Natural killer cell treated with Interleukin-12 subunit alpha and Interleukin-12 subunit beta and Interleukin-15 and Interleukin-18, amount 100 ng/mL, for 72 hours (primary cell): ENCODE measurements around the gene HIPK2. TPM values are rescaled to one million over a fixed set of nuclear protein-coding genes. Genes with fewer than 3 reads are reported as not detected.
A peak's percentile ranks its signal among the peaks of the same experiment; 100 is the strongest.

Experiments
- ATAC-seq, 2 donors: fragments of 150-1000 bp; cut with Tn5 transposase in 1 of 2; sonication (Bioruptor Pico), chemical (Tn5 transposase) in 1 of 2; 2 replicates each; pipeline ENCODE4 v1.10.0; 2021
- DNase-seq: peaks from one replicate; pipeline ENCODE4 v3.0.0; 2022; ENCODE audit warnings: low spot score
- H3K27ac Mint-ChIP-seq, 2 donors: 1 replicate in 1 of 2; 2 replicates in 1 of 2; pipeline ENCODE4 v1.8.0; 2022; ENCODE audit warnings: mixed read lengths in 2 of 2, mild to moderate bottlenecking in 1 of 2, moderate library complexity in 1 of 2
- H3K27me3 Mint-ChIP-seq, 2 donors: 1 replicate in 1 of 2; 2 replicates in 1 of 2; pipeline ENCODE4 v1.8.0; 2022; ENCODE audit warnings: mixed read lengths in 2 of 2
- H3K36me3 Mint-ChIP-seq: one replicate; pipeline ENCODE4 v1.8.0; 2022; ENCODE audit warnings: mixed read lengths
- H3K4me1 Mint-ChIP-seq, 2 donors: 1 replicate in 1 of 2; 2 replicates in 1 of 2; pipeline ENCODE4 v1.8.0; 2022; ENCODE audit warnings: low read depth in 2 of 2, mixed read lengths in 2 of 2, mild to moderate bottlenecking in 1 of 2
- H3K4me3 Mint-ChIP-seq: one replicate; pipeline ENCODE4 v1.8.0; 2022; ENCODE audit warnings: mixed read lengths
- H3K9me3 Mint-ChIP-seq: 2 replicates; pipeline ENCODE4 v1.8.0; 2022; ENCODE audit warnings: mixed read lengths
- total RNA-seq, 2 donors: library from RNA; stranded (reverse); gene quantifications; one replicate each; pipeline ENCODE4 v1.2.3, GENCODE V29; 2022

HIPK2 gene
- total RNA-seq, 2 donors from 2014 or later = 152 to 245 TPM

GRCh38 chr7:139591550-139592195, 186.1 kb downstream of the HIPK2 start:
- Mint-ChIP-seq H3K27me3 (no peaks in the 10 kb centered on the region), H3K27ac (peak overlapping the region in 1 of 2 donors; percentile 52), H3K4me3 (no peak overlapping the region), H3K36me3 (peaks cover 29% of the 10 kb centered on the region), H3K9me3 (no peaks in the 10 kb centered on the region), H3K4me1 (peaks cover 0 to 14% of the 10 kb centered on the region in 2 donors)
- DNase-seq (no peak), ATAC-seq (no peak)

- DNase-seq (no peak), ATAC-seq (no peak)
- H3K36me3 Mint-ChIP-seq = peaks cover 31% of the 10 kb centered on the region
- H3K9me3 Mint-ChIP-seq = no peaks in the 10 kb centered on the region
- no peak overlapping the region for H3K4me3 Mint-ChIP-seq
- H3K27me3 Mint-ChIP-seq = no peaks in the 10 kb centered on the region
- peaks cover 0 to 12% of the 10 kb centered on the region in 2 donors for H3K4me1 Mint-ChIP-seq
- H3K27ac Mint-ChIP-seq = peak overlapping the region in 1 of 2 donors; percentile 27
Measured at GRCh38 chr7:139589474-139589873, 188.3 kb downstream of the HIPK2 start.

GRCh38 chr7:139588632-139589031, 189.2 kb downstream of the HIPK2 start:
- Mint-ChIP-seq H3K27ac (peak overlapping the region in 1 of 2 donors; percentile 77), H3K4me3 (no peak overlapping the region), H3K36me3 (peaks cover 23% of the 10 kb centered on the region), H3K4me1 (peaks cover 0 to 17% of the 10 kb centered on the region in 2 donors), H3K9me3 (no peaks in the 10 kb centered on the region), H3K27me3 (no peaks in the 10 kb centered on the region)
- DNase-seq (peak; percentile 20), ATAC-seq (no peak)

- H3K36me3 Mint-ChIP-seq = peaks cover 23% of the 10 kb centered on the region
- H3K27me3 Mint-ChIP-seq = no peaks in the 10 kb centered on the region
- H3K4me3 Mint-ChIP-seq = no peak overlapping the region
- no peak overlapping the region for H3K27ac Mint-ChIP-seq
- DNase-seq (peak; percentile 15), ATAC-seq (no peak)
- H3K4me1 Mint-ChIP-seq = peaks cover 0 to 25% of the 10 kb centered on the region in 2 donors
- no peaks in the 10 kb centered on the region for H3K9me3 Mint-ChIP-seq
Measured at GRCh38 chr7:139587535-139587934, 190.3 kb downstream of the HIPK2 start.

- no peaks in the 10 kb centered on the region for H3K27me3 Mint-ChIP-seq
- peak; percentile 3 for DNase-seq
- H3K4me1 Mint-ChIP-seq = peaks cover 0 to 27% of the 10 kb centered on the region in 2 donors
- H3K9me3 Mint-ChIP-seq = no peaks in the 10 kb centered on the region
- peaks cover 21% of the 10 kb centered on the region for H3K36me3 Mint-ChIP-seq
- H3K27ac Mint-ChIP-seq = peak overlapping the region in 1 of 2 donors; percentile 19
- H3K4me3 Mint-ChIP-seq = no peak overlapping the region
- no peak for ATAC-seq
Measured at GRCh38 chr7:139586286-139586685, 191.5 kb downstream of the HIPK2 start.

GRCh38 chr7:139585042-139585441, 192.8 kb downstream of the HIPK2 start:
- H3K4me1 Mint-ChIP-seq = peaks cover 2 to 24% of the 10 kb centered on the region in 2 donors

GRCh38 chr7:139583826-139584553, 193.8 kb downstream of the HIPK2 start:
- Mint-ChIP-seq H3K4me3 (no peak overlapping the region), H3K36me3 (peaks cover 17% of the 10 kb centered on the region), H3K9me3 (no peaks in the 10 kb centered on the region), H3K27me3 (no peaks in the 10 kb centered on the region), H3K4me1 (peaks cover 4 to 20% of the 10 kb centered on the region in 2 donors), H3K27ac (peak overlapping the region in 1 of 2 donors; percentile 62)
- DNase-seq (peak; percentile 16), ATAC-seq (no peak)

More at GRCh38 chr7:139585042-139585441, 192.8 kb downstream of the HIPK2 start:
- H3K36me3 Mint-ChIP-seq = peaks cover 17% of the 10 kb centered on the region
- H3K27ac Mint-ChIP-seq = no peak overlapping the region
- no peak overlapping the region for H3K4me3 Mint-ChIP-seq
- DNase-seq = peak; percentile 32
- H3K9me3 Mint-ChIP-seq = no peaks in the 10 kb centered on the region
- ATAC-seq = no peak
- H3K27me3 Mint-ChIP-seq = no peaks in the 10 kb centered on the region

- ATAC-seq (peak; percentile 34 to 56), DNase-seq (peak; percentile 54)
- Mint-ChIP-seq H3K9me3 (no peaks in the 10 kb centered on the region), H3K36me3 (peaks cover 21% of the 10 kb centered on the region), H3K4me1 (peaks cover 4 to 20% of the 10 kb centered on the region in 2 donors), H3K27ac (peak overlapping the region in 1 of 2 donors; percentile 62), H3K4me3 (no peak overlapping the region), H3K27me3 (no peaks in the 10 kb centered on the region)
Measured at GRCh38 chr7:139582671-139583155, 195.1 kb downstream of the HIPK2 start.

GRCh38 chr7:139582130-139582650, 195.6 kb downstream of the HIPK2 start:
- Mint-ChIP-seq H3K4me1 (peaks cover 4 to 20% of the 10 kb centered on the region in 2 donors), H3K36me3 (peaks cover 21% of the 10 kb centered on the region), H3K27ac (no peak overlapping the region), H3K9me3 (no peaks in the 10 kb centered on the region), H3K4me3 (no peak overlapping the region), H3K27me3 (no peaks in the 10 kb centered on the region)
- DNase-seq = peak; percentile 39
- no peak for ATAC-seq

GRCh38 chr7:139580435-139580834, 197.4 kb downstream of the HIPK2 start:
- Mint-ChIP-seq H3K4me1 (peaks cover 4 to 19% of the 10 kb centered on the region in 2 donors), H3K4me3 (no peak overlapping the region), H3K36me3 (peaks cover 8% of the 10 kb centered on the region), H3K27me3 (no peaks in the 10 kb centered on the region), H3K27ac (peak overlapping the region in 1 of 2 donors; percentile 19), H3K9me3 (no peaks in the 10 kb centered on the region)
- ATAC-seq (no peak), DNase-seq (no peak)

GRCh38 chr7:139576179-139576973, 201.4 kb downstream of the HIPK2 start:
- ATAC-seq (peak; percentile 21 to 34), DNase-seq (no peak)
- H3K4me3 Mint-ChIP-seq = no peak overlapping the region
- peaks cover 8% of the 10 kb centered on the region for H3K36me3 Mint-ChIP-seq
- H3K27ac Mint-ChIP-seq = no peak overlapping the region
- H3K4me1 Mint-ChIP-seq = peaks cover 4 to 7% of the 10 kb centered on the region in 2 donors
- H3K9me3 Mint-ChIP-seq = no peaks in the 10 kb centered on the region
- H3K27me3 Mint-ChIP-seq = no peaks in the 10 kb centered on the region

- no peaks in the 10 kb centered on the region for H3K9me3 Mint-ChIP-seq
- DNase-seq (no peak), ATAC-seq (no peak)
- no peaks in the 10 kb centered on the region for H3K27me3 Mint-ChIP-seq
- peaks cover 8% of the 10 kb centered on the region for H3K36me3 Mint-ChIP-seq
- H3K27ac Mint-ChIP-seq = peak overlapping the region in 1 of 2 donors; percentile 19
- H3K4me1 Mint-ChIP-seq = peaks cover 4 to 10% of the 10 kb centered on the region in 2 donors
- no peak overlapping the region for H3K4me3 Mint-ChIP-seq
Measured at GRCh38 chr7:139575338-139575680, 202.5 kb downstream of the HIPK2 start.

GRCh38 chr7:139574618-139575337, 203.0 kb downstream of the HIPK2 start:
- ATAC-seq = no peak
- peaks cover 8% of the 10 kb centered on the region for H3K36me3 Mint-ChIP-seq
- no peaks in the 10 kb centered on the region for H3K9me3 Mint-ChIP-seq
- H3K4me3 Mint-ChIP-seq = no peak overlapping the region
- H3K4me1 Mint-ChIP-seq = peaks cover 0 to 10% of the 10 kb centered on the region in 2 donors
- no peaks in the 10 kb centered on the region for H3K27me3 Mint-ChIP-seq
- peak overlapping the region in 1 of 2 donors; percentile 19 for H3K27ac Mint-ChIP-seq
- no peak for DNase-seq
